Astrocyte of the spinal cord (primary cell): ENCODE results near the gene MGA.

ENCODE experiments used
- DNase-seq: peaks from one replicate; pipeline ENCODE4 v3.0.0; 2011; ENCODE audit warnings: low read depth, low spot score
- H3K4me3 ChIP-seq: 2 replicates; pipeline ENCODE4 v1.5.1; 2011; ENCODE audit warnings: low read depth, mild to moderate bottlenecking, low read length, moderate library complexity
- CTCF ChIP-seq: IDR thresholded peaks from 2 replicates; pipeline ENCODE4 v1.5.1; 2012; ENCODE audit warnings: low read depth, mild to moderate bottlenecking, low read length, inconsistent platforms
- in situ Hi-C: cut with HindIII; loops from 2 replicates; pipeline ENCODE4 v1.10.0; 2017; ENCODE audit warnings: low sequenced_read_pairs

Gene MGA

GRCh38 chr15:41661518-41662225 is 1.5 kb downstream of the MGA start:
- DNase-seq, result peak; percentile 73
- in situ Hi-C loops, result no loop called here
- TF ChIP-seq CTCF, result no peak
- peak overlapping the region; percentile 57 for H3K4me3 ChIP-seq

GRCh38 chr15:41666353-41666920 is 6.2 kb downstream of the MGA start:
- H3K4me3 ChIP-seq, result no peak overlapping the region
- TF ChIP-seq CTCF, result no peak
- in situ Hi-C loops, result no loop called here
- peak; percentile 37 for DNase-seq

- in situ Hi-C loops, result no loop called here
- DNase-seq, result no peak
- TF ChIP-seq CTCF, result no peak
- H3K4me3 ChIP-seq, result no peak overlapping the region
Measured at GRCh38 chr15:41669701-41670100, 9.5 kb downstream of the MGA start.

GRCh38 chr15:41671656-41672648 is 11.7 kb downstream of the MGA start:
- DNase-seq, result no peak
- in situ Hi-C loops, result no loop called here
- no peak for TF ChIP-seq CTCF
- H3K4me3 ChIP-seq, result no peak overlapping the region

- in situ Hi-C loops, result no loop called here
- H3K4me3 ChIP-seq, result no peak overlapping the region
- DNase-seq, result no peak
- TF ChIP-seq CTCF, result no peak
Measured at GRCh38 chr15:41675337-41675736, 15.1 kb downstream of the MGA start.

- DNase-seq, result no peak
- no peak for TF ChIP-seq CTCF
- in situ Hi-C loops, result no loop called here
- H3K4me3 ChIP-seq, result no peak overlapping the region
Measured at GRCh38 chr15:41678742-41679141, 18.5 kb downstream of the MGA start.
